ENCODE results near the gene MAP3K10.

- TF ChIP-seq, protein P1, sequence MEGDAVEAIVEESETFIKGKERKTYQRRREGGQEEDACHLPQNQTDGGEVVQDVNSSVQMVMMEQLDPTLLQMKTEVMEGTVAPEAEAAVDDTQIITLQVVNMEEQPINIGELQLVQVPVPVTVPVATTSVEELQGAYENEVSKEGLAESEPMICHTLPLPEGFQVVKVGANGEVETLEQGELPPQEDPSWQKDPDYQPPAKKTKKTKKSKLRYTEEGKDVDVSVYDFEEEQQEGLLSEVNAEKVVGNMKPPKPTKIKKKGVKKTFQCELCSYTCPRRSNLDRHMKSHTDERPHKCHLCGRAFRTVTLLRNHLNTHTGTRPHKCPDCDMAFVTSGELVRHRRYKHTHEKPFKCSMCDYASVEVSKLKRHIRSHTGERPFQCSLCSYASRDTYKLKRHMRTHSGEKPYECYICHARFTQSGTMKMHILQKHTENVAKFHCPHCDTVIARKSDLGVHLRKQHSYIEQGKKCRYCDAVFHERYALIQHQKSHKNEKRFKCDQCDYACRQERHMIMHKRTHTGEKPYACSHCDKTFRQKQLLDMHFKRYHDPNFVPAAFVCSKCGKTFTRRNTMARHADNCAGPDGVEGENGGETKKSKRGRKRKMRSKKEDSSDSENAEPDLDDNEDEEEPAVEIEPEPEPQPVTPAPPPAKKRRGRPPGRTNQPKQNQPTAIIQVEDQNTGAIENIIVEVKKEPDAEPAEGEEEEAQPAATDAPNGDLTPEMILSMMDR (conservative IDR thresholded peaks at IDR 0.05) = no peak
- no peak for TF ChIP-seq EZH2 (IDR thresholded peaks at IDR 0.05; ENCODE audit: low read depth)
Observed at GRCh38 chr19:40150170-40150569, 41.1 kb upstream of the MAP3K10 start.
